DND-41 (cell line): ENCODE measurements around the gene TEKT3.

Experiments used
- ATAC-seq: fragments of 200-7000 bp; cut with Tn5 transposase; 3 replicates; pipeline ENCODE4 v1.9.1; 2021; ENCODE audit warnings: low read depth; ENCODE audit not compliant: insufficient read depth
- DNase-seq: peaks from one replicate; pipeline ENCODE4 v3.0.0-alpha.2; 2020
- H2AFZ ChIP-seq: 2 replicates; pipeline ENCODE4 v1.6.0; 2012; ENCODE audit warnings: low read depth, low read length
- H3K27ac ChIP-seq: 2 replicates; pipeline ENCODE4 v1.5.1; 2012; ENCODE audit warnings: low read length, inconsistent platforms
- H3K27me3 ChIP-seq: fragments of 200-600 bp; sonication (generic); 2 replicates; pipeline ENCODE4 v1.6.0; 2012; ENCODE audit warnings: low read length, mild to moderate bottlenecking, inconsistent platforms; ENCODE audit not compliant: insufficient read depth, poor library complexity
- H3K36me3 ChIP-seq: 2 replicates; pipeline ENCODE4 v1.5.1; 2012; ENCODE audit warnings: low read length, inconsistent platforms; ENCODE audit not compliant: insufficient read depth
- H3K4me1 ChIP-seq: 2 replicates; pipeline ENCODE4 v1.5.1; 2012; ENCODE audit warnings: mild to moderate bottlenecking, low read length; ENCODE audit not compliant: insufficient read depth
- H3K4me2 ChIP-seq: 2 replicates; pipeline ENCODE4 v1.6.0; 2012; ENCODE audit warnings: mild to moderate bottlenecking, moderate library complexity, low read length, inconsistent platforms; ENCODE audit not compliant: insufficient read depth
- H3K4me3 ChIP-seq, 2 experiments: fragments of 200-600 bp in 1 of 2; shearing (Covaris generic) in 1 of 2; 2 replicates each; pipeline ENCODE4 v1.5.1; 2012 to 2016; ENCODE audit warnings: inconsistent platforms in 2 of 2, low read length in 2 of 2, mild to moderate bottlenecking in 2 of 2, low read depth in 1 of 2, moderate library complexity in 1 of 2
- H3K79me2 ChIP-seq: 2 replicates; pipeline ENCODE4 v1.6.0; 2012; ENCODE audit warnings: low read length, inconsistent platforms; ENCODE audit not compliant: insufficient read depth
- H3K9ac ChIP-seq: 2 replicates; pipeline ENCODE4 v1.6.0; 2012; ENCODE audit warnings: low read depth, mild to moderate bottlenecking, inconsistent platforms, low read length, moderate library complexity
- H3K9me3 ChIP-seq: 2 replicates; pipeline ENCODE4 v1.5.1; 2012; ENCODE audit warnings: low read length, moderate library complexity, mild to moderate bottlenecking, inconsistent platforms; ENCODE audit not compliant: insufficient read depth, severe bottlenecking
- H4K20me1 ChIP-seq: 2 replicates; pipeline ENCODE4 v1.6.0; 2012; ENCODE audit warnings: low read length; ENCODE audit not compliant: insufficient read depth
- CTCF ChIP-seq: IDR thresholded peaks from 2 replicates; pipeline ENCODE4 v1.5.1; 2012; ENCODE audit warnings: borderline replicate concordance, low read length, moderate library complexity, mild to moderate bottlenecking; ENCODE audit not compliant: poor library complexity, severe bottlenecking; ENCODE audit errors: extremely low read depth
- EZH2 ChIP-seq: IDR thresholded peaks from 3 replicates; pipeline ENCODE4 v1.6.1; 2012; ENCODE audit warnings: borderline replicate concordance, low read depth, mild to moderate bottlenecking, moderate library complexity, low read length, inconsistent platforms; ENCODE audit not compliant: severe bottlenecking

TEKT3 gene

GRCh38 chr17:15256689-15257088 lies 84.7 kb downstream of the TEKT3 start:
- no peak overlapping the region for H3K4me3 ChIP-seq
- TF ChIP-seq CTCF (no peak), EZH2 (no peak)
- peak; percentile 14 for DNase-seq
- H3K4me1 ChIP-seq, result peaks cover 19% of the 10 kb centered on the region
- H3K27me3 ChIP-seq, result no peaks in the 10 kb centered on the region
- no peak for ATAC-seq
- H3K79me2 ChIP-seq, result no peaks in the 10 kb centered on the region
- no peak overlapping the region for H3K9ac ChIP-seq
- no peaks in the 10 kb centered on the region for H3K9me3 ChIP-seq
- H3K4me2 ChIP-seq, result peak overlapping the region; percentile 49; the same call in 1 of the 2 replicates
- no peaks in the 10 kb centered on the region for H4K20me1 ChIP-seq
- no peak overlapping the region for H3K27ac ChIP-seq
- H2AFZ ChIP-seq, result peak overlapping the region; percentile 53
- H3K36me3 ChIP-seq, result no peaks in the 10 kb centered on the region

- ATAC-seq (no peak), DNase-seq (no peak)
- H3K4me1 ChIP-seq, result peaks cover 19% of the 10 kb centered on the region
- no peak overlapping the region for H3K4me3 ChIP-seq
- no peaks in the 10 kb centered on the region for H3K79me2 ChIP-seq
- H2AFZ ChIP-seq, result no peak overlapping the region
- H3K27me3 ChIP-seq, result no peaks in the 10 kb centered on the region
- H3K36me3 ChIP-seq, result no peaks in the 10 kb centered on the region
- H4K20me1 ChIP-seq, result no peaks in the 10 kb centered on the region
- H3K27ac ChIP-seq, result no peak overlapping the region
- H3K4me2 ChIP-seq, result no peak overlapping the region
- H3K9ac ChIP-seq, result no peak overlapping the region
- TF ChIP-seq EZH2 (no peak), CTCF (no peak)
- no peaks in the 10 kb centered on the region for H3K9me3 ChIP-seq
These were observed 85.5 kb downstream of the TEKT3 start for GRCh38 chr17:15255713-15256454.
